ENCODE measurements around the gene SULT1C2. TPM values are rescaled to one million over a fixed set of nuclear protein-coding genes. Genes with fewer than 3 reads are reported as not detected.

Gene SULT1C2
- total and polyA plus RNA-seq, 2 of the 4 experiments (the other 2 are of a cell fraction) = 0.09 TPM; not detected in 1

- ChIA-PET POLR2A (ENCODE audit: unreplicated experiment) (no interaction called here), CTCF (no interaction called here)
- Histone ChIP-seq H3K18ac (ENCODE audit: low read depth, low read length) (no peak overlapping the region), H3K9me1 (ENCODE audit: insufficient read depth, low read length) (no peaks in the 10 kb centered on the region), H3K23ac (ENCODE audit: low read depth, low read length) (no peak overlapping the region), H3K4me2 (ENCODE audit: low read depth, low read length) (no peak overlapping the region), H3K14ac (replicated peaks; ENCODE audit: low read depth, low read length) (no peak overlapping the region), H2AK5ac (ENCODE audit: low read depth, low read length) (no peak overlapping the region), H3K4ac (ENCODE audit: low read depth, low read length) (no peak overlapping the region), H4K20me1 (ENCODE audit: insufficient read depth, low read length) (no peaks in the 10 kb centered on the region), H2BK15ac (ENCODE audit: low read depth, low read length) (no peak overlapping the region), H2AK9ac (replicated peaks; ENCODE audit: low read depth, low read length, poor library complexity) (no peak overlapping the region), H3K36me3 (ENCODE audit: control insufficient read depth, insufficient read depth, low read length) (no peaks in the 10 kb centered on the region), H3K9ac (ENCODE audit: low read depth, low read length) (no peak overlapping the region), H3K4me1 (ENCODE audit: control insufficient read depth, insufficient read depth, low read length) (no peaks in the 10 kb centered on the region), H3K9me3 (ENCODE audit: control insufficient read depth, insufficient read depth, low read length) (no peaks in the 10 kb centered on the region), H2BK20ac (ENCODE audit: low read depth, low read length) (no peak overlapping the region), H4K5ac (ENCODE audit: low read depth, low read length) (no peak overlapping the region), H2BK5ac (ENCODE audit: low read depth, low read length, poor library complexity, severe bottlenecking) (no peak overlapping the region), H3K56ac (ENCODE audit: extremely low read depth, insufficient read depth, low read length) (no peak overlapping the region), H3K27me3 (ENCODE audit: control insufficient read depth, insufficient read depth, low read length) (peaks cover 5% of the 10 kb centered on the region), H3K27ac (ENCODE audit: insufficient read depth, low read length) (no peak overlapping the region), H2BK120ac (ENCODE audit: low read depth, low read length) (no peak overlapping the region), H2AFZ (replicated peaks; ENCODE audit: low read length, poor library complexity) (no peak overlapping the region), H3K79me1 (ENCODE audit: low read depth in 1 of 2, low read length in 2 of 2) (no peaks in the 10 kb centered on the region), H4K91ac (ENCODE audit: insufficient read depth, low read depth, low read length) (no peak overlapping the region), H3K4me3 (ENCODE audit: insufficient read depth, low read depth, low read length) (no peak overlapping the region), H4K8ac (ENCODE audit: low read depth in 2 of 2, low read length in 2 of 2) (no peak overlapping the region)
- no CpG with 5 or more reads among the region's 1 CpG for WGBS, 2 experiments (ENCODE audit: extremely low coverage in 2 of 2, insufficient read length in 1 of 2)
- BruUV-seq (replicated peaks) = no TSS peak
- ATAC-seq (ENCODE audit: low read depth) (no peak), DNase-seq (no peak)
- TF ChIP-seq POLR2A (IDR thresholded peaks at IDR 0.05; ENCODE audit: low read depth, low read length) = no peak
- no peak for TF ChIP-seq CEBPB (IDR thresholded peaks at IDR 0.05; ENCODE audit: low read depth, low read length)
- no peak for TF ChIP-seq FOS (IDR thresholded peaks at IDR 0.05; ENCODE audit: low read depth, low read length)
- TF ChIP-seq RAD21 (IDR thresholded peaks at IDR 0.05; ENCODE audit: low read length) = no peak
- TF ChIP-seq MXI1 (IDR thresholded peaks at IDR 0.05; ENCODE audit: borderline replicate concordance, low read depth, low read length) = no peak
- TF ChIP-seq CHD1 (IDR thresholded peaks at IDR 0.05; ENCODE audit: low read depth, low read length) = no peak
- no peak for TF ChIP-seq SMC3 (IDR thresholded peaks at IDR 0.05; ENCODE audit: low read depth, low read length)
- no peak for TF ChIP-seq BHLHE40 (IDR thresholded peaks at IDR 0.05; ENCODE audit: low read depth, low read length)
- no peak for TF ChIP-seq RCOR1 (IDR thresholded peaks at IDR 0.05; ENCODE audit: insufficient replicate concordance, low read length)
- TF ChIP-seq CTCF (conservative IDR thresholded peaks at IDR 0.05; ENCODE audit: low read depth, low read length) = no peak
- TF ChIP-seq MAZ (IDR thresholded peaks at IDR 0.05; ENCODE audit: borderline replicate concordance, low read depth, low read length) = no peak
- TF ChIP-seq NFE2L2 (IDR thresholded peaks at IDR 0.05; ENCODE audit: low read depth, low read length) = no peak
- no peak for TF ChIP-seq USF2 (IDR thresholded peaks at IDR 0.05; ENCODE audit: low read depth, low read length)
- dilution Hi-C loops (cut with HindIII; ENCODE audit: low sequenced_read_pairs, unreplicated experiment) (no loop called here), intact Hi-C loops (cut with micrococcal nuclease) (no loop called here), in situ Hi-C loops (cut with MboI; ENCODE audit: low sequenced_read_pairs) (no loop called here)
Measured at GRCh38 chr2:108253106-108253505, 35.6 kb upstream of the SULT1C2 start.
